Adrenal gland (tissue), 5 donors: ENCODE results near the gene SLC26A6.

ENCODE experiments used
- POLR2A ChIP-seq, 2 donors: fragments of 450-650 bp; IDR thresholded peaks; one replicate each; pipeline ENCODE4 v1.6.1; 2017; ENCODE audit warnings: antibody characterized with exemption in 2 of 2, mild to moderate bottlenecking in 2 of 2, moderate library complexity in 1 of 2
- TF ChIP-seq, protein P1 (sequence below), 6 experiments: fragments of 450-650 bp in 4 of 6; fragments of 200-600 bp in 2 of 6; sonication (generic) in 1 of 6; IDR thresholded peaks; 1 replicate in 5 of 6; 2 replicates in 1 of 6; pipeline versions ENCODE4 v1.5.1 to v1.8.0; 2016 to 2021; ENCODE audit warnings: antibody characterized with exemption in 6 of 6, mild to moderate bottlenecking in 2 of 6, moderate library complexity in 1 of 6
- donor health status: DM: no; HTN: no; CAD: no.

DNA sequence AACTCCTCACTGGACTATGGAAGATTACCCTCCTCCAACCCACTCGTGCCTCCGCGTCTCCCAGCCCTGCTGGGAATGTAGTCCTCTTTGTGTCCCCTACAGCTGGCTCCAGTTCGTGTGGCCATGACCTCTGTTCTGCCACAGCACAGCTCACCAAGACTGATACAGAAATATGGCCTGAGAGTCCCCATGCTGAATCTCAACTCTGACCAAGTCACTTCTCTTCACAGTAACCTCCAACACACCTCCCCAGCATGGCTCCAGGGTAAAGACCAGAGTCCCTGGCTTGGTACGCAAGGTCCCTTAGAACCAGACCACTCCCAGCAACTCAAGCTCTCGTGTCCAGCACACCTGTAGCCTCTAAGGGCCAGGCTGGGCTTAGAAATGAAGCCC, 37.9 kb downstream of the SLC26A6 start:
- TF ChIP-seq, protein P1, sequence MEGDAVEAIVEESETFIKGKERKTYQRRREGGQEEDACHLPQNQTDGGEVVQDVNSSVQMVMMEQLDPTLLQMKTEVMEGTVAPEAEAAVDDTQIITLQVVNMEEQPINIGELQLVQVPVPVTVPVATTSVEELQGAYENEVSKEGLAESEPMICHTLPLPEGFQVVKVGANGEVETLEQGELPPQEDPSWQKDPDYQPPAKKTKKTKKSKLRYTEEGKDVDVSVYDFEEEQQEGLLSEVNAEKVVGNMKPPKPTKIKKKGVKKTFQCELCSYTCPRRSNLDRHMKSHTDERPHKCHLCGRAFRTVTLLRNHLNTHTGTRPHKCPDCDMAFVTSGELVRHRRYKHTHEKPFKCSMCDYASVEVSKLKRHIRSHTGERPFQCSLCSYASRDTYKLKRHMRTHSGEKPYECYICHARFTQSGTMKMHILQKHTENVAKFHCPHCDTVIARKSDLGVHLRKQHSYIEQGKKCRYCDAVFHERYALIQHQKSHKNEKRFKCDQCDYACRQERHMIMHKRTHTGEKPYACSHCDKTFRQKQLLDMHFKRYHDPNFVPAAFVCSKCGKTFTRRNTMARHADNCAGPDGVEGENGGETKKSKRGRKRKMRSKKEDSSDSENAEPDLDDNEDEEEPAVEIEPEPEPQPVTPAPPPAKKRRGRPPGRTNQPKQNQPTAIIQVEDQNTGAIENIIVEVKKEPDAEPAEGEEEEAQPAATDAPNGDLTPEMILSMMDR (IDR thresholded peaks at IDR 0.05), result no peak
- no peak for TF ChIP-seq POLR2A (IDR thresholded peaks at IDR 0.05)
